ENCODE data around the gene KCNJ6.
"Not testable (repeated sequence)": the region's sequence is repeated elsewhere in the genome, so short reads cannot be mapped to it uniquely, and the experiment has no call there.

Gene KCNJ6

DNA sequence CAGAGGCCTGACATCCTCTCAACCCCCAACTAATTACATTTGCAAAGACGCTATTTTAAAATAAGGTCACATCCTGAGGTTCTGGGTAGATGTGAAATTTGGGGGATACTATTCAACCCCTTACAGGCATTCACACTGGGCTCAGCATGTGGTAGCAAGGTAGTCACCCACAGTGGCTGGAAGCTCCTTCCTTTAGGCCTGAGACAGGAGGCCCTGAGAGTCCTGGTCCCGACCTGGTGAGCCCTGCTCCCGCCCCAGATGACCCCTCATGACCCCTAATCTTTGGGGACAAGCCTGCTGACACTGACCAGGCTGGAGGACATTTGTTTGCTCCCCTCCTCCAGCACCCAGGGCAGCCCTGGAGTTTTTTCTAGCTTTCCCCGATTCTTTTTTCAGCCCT is 323.8 kb downstream of the KCNJ6 start:
- no peak overlapping the region for H3K4me3 ChIP-seq (ENCODE audit: control insufficient read depth, low read depth, low read length)
- no peak for TF ChIP-seq CTCF (IDR thresholded peaks at IDR 0.05; ENCODE audit: control insufficient read depth, insufficient read depth, low read depth, low read length, missing control alignments)

GRCh38 chr21:37591994-37592393 is 324.3 kb downstream of the KCNJ6 start:
- H3K4me3 ChIP-seq (ENCODE audit: control insufficient read depth, low read depth, low read length); DNase-seq (ENCODE audit: low read depth): not testable (repeated sequence)

More for the DNA sequence above, 323.8 kb downstream of the KCNJ6 start:
- DNase-seq (ENCODE audit: low read depth), result no peak

- H3K4me3 ChIP-seq (ENCODE audit: control insufficient read depth, low read depth, low read length); DNase-seq (ENCODE audit: low read depth): not testable (repeated sequence)
These were observed 325.4 kb downstream of the KCNJ6 start for GRCh38 chr21:37590836-37591235.

DNA sequence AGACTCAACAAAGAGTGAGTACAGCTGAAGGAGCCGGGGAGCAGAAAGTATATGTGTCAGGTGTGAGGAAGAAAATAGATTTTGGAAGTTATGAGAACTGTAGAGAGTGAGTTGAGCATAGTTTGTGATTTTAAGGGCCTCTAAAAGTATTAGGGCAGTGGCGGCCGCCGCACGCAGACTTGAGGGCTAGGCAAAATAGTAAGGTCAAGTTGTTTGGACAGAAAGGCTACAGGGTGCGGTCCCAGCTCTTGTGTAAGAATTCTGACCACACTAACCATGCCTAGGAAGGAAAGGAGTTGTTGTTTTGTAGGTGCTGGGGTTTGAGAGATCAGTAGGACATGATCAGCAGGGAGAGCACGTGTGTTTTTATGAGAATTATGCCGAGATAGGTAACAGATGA is 327.6 kb downstream of the KCNJ6 start:
- not testable (repeated sequence) for DNase-seq (ENCODE audit: low read depth); H3K4me3 ChIP-seq (ENCODE audit: control insufficient read depth, low read depth, low read length)

DNA sequence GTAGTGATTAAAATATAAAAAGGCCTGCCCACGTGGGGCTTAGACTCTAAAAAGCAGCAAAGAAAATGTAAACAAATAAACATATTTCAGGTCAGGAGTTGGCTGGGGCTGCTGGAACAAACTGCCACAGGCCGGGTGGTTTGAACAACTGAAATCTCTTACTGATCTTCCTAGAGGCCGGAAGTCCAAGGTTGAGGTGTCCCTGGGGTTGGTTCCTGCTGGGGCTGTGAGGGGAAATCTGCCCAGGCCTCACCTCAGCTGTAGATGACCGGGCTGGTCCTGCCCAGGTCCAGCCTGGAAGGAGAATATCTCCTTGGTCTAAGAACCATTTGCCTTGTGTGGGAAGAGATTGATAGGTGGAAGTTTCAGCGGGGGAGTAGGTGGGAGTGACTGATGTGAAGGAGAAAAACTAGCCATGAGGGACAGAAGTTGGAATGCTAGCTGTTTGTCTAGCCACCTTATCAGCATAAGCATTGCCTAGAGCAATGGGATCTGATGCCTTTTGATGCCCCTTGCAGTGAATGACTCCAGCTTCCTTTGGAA is 328.6 kb downstream of the KCNJ6 start:
- H3K4me3 ChIP-seq (ENCODE audit: control insufficient read depth, low read depth, low read length), result no peak overlapping the region
- DNase-seq (ENCODE audit: low read depth), result no peak
- no peak for TF ChIP-seq CTCF (IDR thresholded peaks at IDR 0.05; ENCODE audit: control insufficient read depth, insufficient read depth, low read depth, low read length, missing control alignments)

GRCh38 chr21:37587203-37587602 is 329.1 kb downstream of the KCNJ6 start:
- no peak overlapping the region for H3K4me3 ChIP-seq (ENCODE audit: control insufficient read depth, low read depth, low read length)
- TF ChIP-seq CTCF (IDR thresholded peaks at IDR 0.05; ENCODE audit: control insufficient read depth, insufficient read depth, low read depth, low read length, missing control alignments), result no peak
- DNase-seq (ENCODE audit: low read depth), result no peak

- H3K4me3 ChIP-seq (ENCODE audit: control insufficient read depth, low read depth, low read length), result no peak overlapping the region
- peak; percentile 17 for DNase-seq (ENCODE audit: low read depth)
- peak; percentile 77 for TF ChIP-seq CTCF (IDR thresholded peaks at IDR 0.05; ENCODE audit: control insufficient read depth, insufficient read depth, low read depth, low read length, missing control alignments)
These were observed 333.7 kb downstream of the KCNJ6 start for GRCh38 chr21:37582590-37582989.

- no peak for DNase-seq (ENCODE audit: low read depth)
- no peak for TF ChIP-seq CTCF (IDR thresholded peaks at IDR 0.05; ENCODE audit: control insufficient read depth, insufficient read depth, low read depth, low read length, missing control alignments)
- no peak overlapping the region for H3K4me3 ChIP-seq (ENCODE audit: control insufficient read depth, low read depth, low read length)
These were observed 335.6 kb downstream of the KCNJ6 start for GRCh38 chr21:37580666-37581065.

Measured in AG09309 (cell line).